Fibroblast of lung (primary cell): Measurements from ENCODE around the gene IL32.

Source experiments
- CTCF ChIP-seq, 2 donors: IDR thresholded peaks in 1 of 2; conservative IDR thresholded peaks in 1 of 2; 1 replicate in 1 of 2; 2 replicates in 1 of 2; pipeline ENCODE4 v1.5.1; 2011 to 2012; ENCODE audit warnings: low read length in 2 of 2, control low read depth in 1 of 2, inconsistent platforms in 1 of 2, low read depth in 1 of 2, mild to moderate bottlenecking in 1 of 2
- EZH2 ChIP-seq: IDR thresholded peaks from 2 replicates; pipeline ENCODE4 v1.5.1; 2012; ENCODE audit warnings: low read length, control low read depth, mild to moderate bottlenecking; ENCODE audit errors: missing control alignments

GRCh38 chr16:3042376-3042775 lies 23.1 kb upstream of the IL32 start:
- no peak for TF ChIP-seq EZH2
- TF ChIP-seq CTCF (conservative IDR thresholded peaks at IDR 0.05 in 1 of 2, IDR thresholded peaks at IDR 0.05 in 1 of 2; ENCODE audit: low read depth in 1 of 2, low read length in 2 of 2) = no peak
